ENCODE results near the gene UBE2J2. TPM values are rescaled to one million over a fixed set of nuclear protein-coding genes. Genes with fewer than 3 reads are reported as not detected.

The UBE2J2 gene
- total and polyA plus RNA-seq, 2 of the 13 experiments (the other 11 are each of a cell fraction or from before 2014, with no cell fraction given), result 25.4 to 29.4 TPM

- TF ChIP-seq FOXA1 (IDR thresholded peaks at IDR 0.05), result no peak
- 0 out of 2 replicates have a peak, but pooled peaks have one; percentile 14 for TF ChIP-seq FOXA1 (CRISPR knock-in tag; IDR thresholded peaks at IDR 0.05)
Observed at GRCh38 chr1:1291548-1292441, 18.1 kb upstream of the UBE2J2 start (continued).

DNA sequence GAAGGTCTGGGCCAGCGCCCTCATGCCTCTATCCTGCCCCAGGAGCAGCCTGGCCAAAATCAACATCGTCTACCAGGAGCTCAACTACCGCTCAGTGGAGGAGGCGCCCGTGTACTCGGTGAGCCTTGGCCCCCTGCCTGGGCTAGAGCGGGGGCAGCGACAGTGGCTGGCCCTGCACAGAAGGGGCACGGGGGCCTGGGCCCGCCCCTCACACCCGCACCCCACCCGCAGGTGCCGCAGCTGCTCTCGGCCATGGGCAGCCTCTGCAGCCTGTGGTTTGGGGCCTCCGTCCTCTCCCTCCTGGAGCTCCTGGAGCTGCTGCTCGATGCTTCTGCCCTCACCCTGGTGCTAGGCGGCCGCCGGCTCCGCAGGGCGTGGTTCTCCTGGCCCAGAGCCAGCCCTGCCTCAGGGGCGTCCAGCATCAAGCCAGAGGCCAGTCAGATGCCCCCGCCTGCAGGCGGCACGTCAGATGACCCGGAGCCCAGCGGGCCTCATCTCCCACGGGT lies 17.4 kb upstream of the UBE2J2 start:
- BruUV-seq (replicated peaks), result no TSS peak
- Histone ChIP-seq H3K27ac (ENCODE audit: extremely low read length, insufficient read depth, low read length) (no peak overlapping the region), H3K4me3 (replicated peaks in 1 of 3; ENCODE audit: insufficient read depth in 1 of 3, low read depth in 2 of 3, low read length in 3 of 3) (no peak overlapping the region), H3K9ac (ENCODE audit: insufficient read depth, low read depth, low read length) (no peak overlapping the region), H3K27me3 (ENCODE audit: control insufficient read depth in 1 of 2, insufficient read depth in 2 of 2, low read length in 2 of 2) (no peaks in the 10 kb centered on the region), H3K4me1 (ENCODE audit: insufficient read depth, low read length) (peaks cover 18% of the 10 kb centered on the region), H2AFZ (ENCODE audit: low read length) (no peak overlapping the region), H3K79me2 (ENCODE audit: insufficient read depth, low read length) (no peaks in the 10 kb centered on the region), H3K9me3 (ENCODE audit: low read length) (no peaks in the 10 kb centered on the region), H3K36me3 (replicated peaks in 1 of 2; ENCODE audit: control insufficient read depth in 1 of 2, insufficient read depth in 2 of 2, low read length in 2 of 2) (no peaks in the 10 kb centered on the region; a peak in 1 of 5 replicates), H3K4me2 (ENCODE audit: low read depth, low read length) (no peak overlapping the region), H4K20me1 (ENCODE audit: insufficient read depth, low read length) (no peaks in the 10 kb centered on the region)
- DNase-seq (ENCODE audit: low spot score) (no peak), FAIRE-seq (no peak), ATAC-seq (peak; percentile 3; the same call in 2 of the 3 replicates)
- TF ChIP-seq NR0B2 (CRISPR knock-in tag; IDR thresholded peaks at IDR 0.05), result no peak
- no peak for TF ChIP-seq HBP1 (CRISPR knock-in tag; IDR thresholded peaks at IDR 0.05; ENCODE audit: low read depth)
- peak; percentile 93 for TF ChIP-seq AGO1 (IDR thresholded peaks at IDR 0.05; ENCODE audit: low read depth, low read length, poor library complexity, severe bottlenecking)
- TF ChIP-seq TCF12 (IDR thresholded peaks at IDR 0.05), result no peak
- 0 out of 2 replicates have a peak, but pooled peaks have one; percentile 5 for TF ChIP-seq TCF12 (CRISPR knock-in tag; IDR thresholded peaks at IDR 0.05)
- no peak for TF ChIP-seq YEATS2 (CRISPR knock-in tag; IDR thresholded peaks at IDR 0.05; ENCODE audit: borderline replicate concordance)
- no peak for TF ChIP-seq SALL2 (CRISPR knock-in tag; IDR thresholded peaks at IDR 0.05)
- TF ChIP-seq CSRNP2 (CRISPR knock-in tag; conservative IDR thresholded peaks at IDR 0.05; ENCODE audit: low read depth), result no peak
- no peak for TF ChIP-seq ZNF256 (CRISPR knock-in tag; conservative IDR thresholded peaks at IDR 0.05)
- no peak for TF ChIP-seq SPEN (CRISPR knock-in tag; IDR thresholded peaks at IDR 0.05; ENCODE audit: low read depth)
- in situ Hi-C loops (cut with HindIII; ENCODE audit: extremely low pct_ligation_motif_present, low pct_unique_long_range_greater_than_20kb) (no loop called here), intact Hi-C loops (cut with micrococcal nuclease; ENCODE audit: unreplicated experiment) (loop anchor here (5.0 kb wide), 1 partner anchor 169 kb away; no protein-coding TSS in a partner anchor)
- WGBS (ENCODE audit: low lambda C conversion rate), result 88% methylated on average over 7 of the region's 28 CpGs
- CTCF ChIA-PET (ENCODE audit: low intra/inter-chr PET ratio, low total read pairs), result interaction anchor here (1.5 kb wide), 1 partner anchor 169 kb away, joined by 4 read pairs; no protein-coding TSS in a partner anchor
- POLR2A ChIA-PET, result interaction anchor here (1.0 to 2.0 kb wide), 4 partner anchors 9 to 168 kb away, joined by 5 to 6 read pairs (median 6); partner anchors contain the start of gene UBE2J2

Measured in HepG2 (cell line).